SK-N-SH treated with all-trans-retinoic acid at 6 μM for 48 hours (cell line): ENCODE measurements around the gene PRDM8.

Experiments used
- ATAC-seq: fragments of 200-7000 bp; cut with Tn5 transposase; 3 replicates; pipeline ENCODE4 v1.9.1; 2020; ENCODE audit warnings: mild to moderate bottlenecking, moderate library complexity
- BACH2 ChIP-seq: fragments of 250-450 bp; sonication (Bioruptor Pico); IDR thresholded peaks from 2 replicates; pipeline ENCODE4 v1.9.0; 2021; ENCODE audit warnings: mild to moderate bottlenecking, borderline replicate concordance
- ESRRG ChIP-seq: fragments of 250-450 bp; sonication (Bioruptor Pico); IDR thresholded peaks from 2 replicates; pipeline ENCODE4 v1.6.1; 2021; ENCODE audit warnings: mild to moderate bottlenecking
- GLIS3 ChIP-seq: fragments of 250-450 bp; sonication (Bioruptor Pico); IDR thresholded peaks from 2 replicates; pipeline ENCODE4 v1.5.0; 2020; ENCODE audit warnings: mild to moderate bottlenecking, moderate library complexity
- ISL1 ChIP-seq: fragments of 250-450 bp; sonication (Bioruptor Pico); IDR thresholded peaks from 2 replicates; pipeline ENCODE4 v2.1.2; 2022; ENCODE audit warnings: mild to moderate bottlenecking, moderate library complexity
- OSR1 ChIP-seq: fragments of 250-450 bp; sonication (Bioruptor Pico); IDR thresholded peaks from 2 replicates; pipeline ENCODE4 v1.8.0; 2022; ENCODE audit warnings: moderate library complexity, mild to moderate bottlenecking, inconsistent platforms
- PPARA ChIP-seq: fragments of 250-450 bp; sonication (Bioruptor Pico); IDR thresholded peaks from 2 replicates; pipeline ENCODE4 v1.5.0; 2020; ENCODE audit warnings: mild to moderate bottlenecking, borderline replicate concordance
- RARB ChIP-seq: fragments of 250-450 bp; sonication (Bioruptor Pico); IDR thresholded peaks from 2 replicates; pipeline ENCODE4 v1.8.0; 2021; ENCODE audit warnings: mild to moderate bottlenecking, moderate library complexity
- TCF4 ChIP-seq: fragments of 250-450 bp; sonication (Bioruptor Pico); IDR thresholded peaks from 2 replicates; pipeline ENCODE4 v1.8.0; 2021; ENCODE audit warnings: mild to moderate bottlenecking, moderate library complexity, borderline replicate concordance
- ZC3H10 ChIP-seq: fragments of 250-450 bp; sonication (Bioruptor Pico); IDR thresholded peaks from 2 replicates; pipeline ENCODE4 v1.5.1; 2021; ENCODE audit warnings: mild to moderate bottlenecking, moderate library complexity
- ZFP3 ChIP-seq: fragments of 250-450 bp; sonication (Bioruptor Pico); IDR thresholded peaks from 2 replicates; pipeline ENCODE4 v1.5.0; 2020; ENCODE audit warnings: mild to moderate bottlenecking, moderate library complexity
- ZFP30 ChIP-seq: fragments of 450-650 bp; formaldehyde crosslinking; IDR thresholded peaks from 2 replicates; pipeline ENCODE4 v1.5.0; 2022; ENCODE audit warnings: mild to moderate bottlenecking, moderate library complexity
- ZNF565 ChIP-seq: fragments of 450-650 bp; formaldehyde crosslinking; conservative IDR thresholded peaks from 2 replicates; pipeline ENCODE4 v1.5.0; 2020; ENCODE audit warnings: low read depth, mild to moderate bottlenecking, moderate library complexity
- ZNF70 ChIP-seq: fragments of 450-650 bp; formaldehyde crosslinking; IDR thresholded peaks from 2 replicates; pipeline ENCODE4 v1.5.0; 2020; ENCODE audit warnings: mild to moderate bottlenecking, moderate library complexity
- ZNF8 ChIP-seq: fragments of 450-650 bp; formaldehyde crosslinking; IDR thresholded peaks from 2 replicates; pipeline ENCODE4 v1.5.0; 2020; ENCODE audit warnings: mild to moderate bottlenecking, moderate library complexity
- TF ChIP-seq, protein P1 (sequence below): fragments of 250-450 bp; sonication (Bioruptor Pico); IDR thresholded peaks from 2 replicates; pipeline ENCODE4 v1.5.1; 2020; ENCODE audit warnings: low read depth, mild to moderate bottlenecking, moderate library complexity
- TF ChIP-seq, protein P2 (sequence below): fragments of 250-450 bp; sonication (Bioruptor Pico); IDR thresholded peaks from 2 replicates; pipeline ENCODE4 v1.5.1; 2021; ENCODE audit warnings: mild to moderate bottlenecking, moderate library complexity
- TF ChIP-seq, protein P3 (sequence below): fragments of 250-450 bp; sonication (Bioruptor Pico); IDR thresholded peaks from 2 replicates; pipeline ENCODE4 v1.5.0; 2020; ENCODE audit warnings: mild to moderate bottlenecking, moderate library complexity
- TF ChIP-seq, protein P4 (sequence below): fragments of 250-450 bp; sonication (Bioruptor Pico); IDR thresholded peaks from 2 replicates; pipeline ENCODE4 v1.8.0; 2020; ENCODE audit warnings: mild to moderate bottlenecking, moderate library complexity, borderline replicate concordance
- TF ChIP-seq, protein P5 (sequence below): fragments of 250-450 bp; sonication (Bioruptor Pico); IDR thresholded peaks from 2 replicates; pipeline ENCODE4 v1.8.0; 2021; ENCODE audit warnings: low read depth, mild to moderate bottlenecking, moderate library complexity, borderline replicate concordance

PRDM8 gene

DNA sequence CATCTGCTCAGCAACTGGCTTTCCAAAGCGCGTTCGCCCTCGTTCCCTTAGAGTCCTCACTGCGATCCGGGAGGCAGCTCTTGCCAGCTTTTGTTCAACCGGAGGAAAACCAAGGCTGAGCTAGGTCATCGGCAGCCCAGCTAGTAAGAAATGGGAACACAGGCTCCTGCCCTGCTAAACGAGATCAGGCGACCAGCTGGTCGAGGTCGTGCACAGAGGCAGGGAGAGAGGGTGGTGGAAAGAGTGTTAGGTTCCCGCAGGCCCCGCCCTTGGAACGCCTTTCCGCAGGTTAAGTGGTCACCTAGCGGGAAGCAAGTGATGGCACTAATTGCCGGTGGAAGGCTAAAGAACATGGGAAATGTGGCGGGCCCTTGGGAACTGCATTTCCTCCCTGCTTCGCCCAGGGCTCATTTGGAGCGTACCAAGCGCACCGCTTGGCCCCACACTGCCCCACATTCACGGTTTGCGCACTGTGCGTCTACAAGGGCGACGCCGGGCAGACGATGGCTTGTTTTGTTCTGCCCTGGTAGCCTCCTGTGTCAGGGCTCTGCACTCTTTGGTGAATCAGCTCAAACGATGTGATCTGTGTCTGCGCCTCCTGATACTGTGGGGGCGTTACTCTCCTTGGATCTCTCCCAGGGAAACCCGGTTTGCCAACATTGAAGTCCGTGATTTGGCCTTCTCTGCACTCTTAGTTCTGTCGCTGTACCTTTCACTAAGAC lies 7.2 kb upstream of the PRDM8 start:
- ATAC-seq, result no peak
- no peak for TF ChIP-seq GLIS3 (CRISPR knock-in tag)

DNA sequence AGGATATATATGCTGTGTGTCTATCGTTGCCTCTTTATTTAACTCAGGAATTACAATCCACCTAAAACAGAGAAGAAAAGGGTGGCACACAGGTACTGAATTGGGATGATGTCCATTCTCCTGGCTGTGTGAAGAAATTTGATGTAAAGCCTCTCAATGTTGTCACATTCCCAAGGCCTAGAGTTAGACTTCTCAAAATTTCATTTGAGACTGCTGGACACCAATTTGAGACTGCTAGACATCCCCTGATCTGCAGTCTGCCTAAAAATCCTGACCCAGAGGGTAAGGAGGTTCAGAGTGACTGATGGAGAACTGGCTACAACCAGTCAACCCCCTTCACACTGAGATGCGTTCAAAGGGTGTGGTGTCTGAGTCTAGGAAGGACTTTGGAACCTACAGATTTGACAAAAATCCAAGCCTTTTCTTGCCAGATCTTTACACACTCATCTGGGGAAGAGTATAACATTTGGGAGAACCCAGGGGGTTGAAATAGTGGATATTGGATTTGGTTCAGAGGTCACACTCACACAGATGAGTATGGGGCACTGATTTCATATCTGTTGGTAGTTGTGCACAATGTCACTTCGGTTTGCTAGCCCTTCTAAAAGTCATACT lies 4.9 kb upstream of the PRDM8 start:
- no peak for TF ChIP-seq ZNF8 (CRISPR knock-in tag)
- TF ChIP-seq, protein P1, sequence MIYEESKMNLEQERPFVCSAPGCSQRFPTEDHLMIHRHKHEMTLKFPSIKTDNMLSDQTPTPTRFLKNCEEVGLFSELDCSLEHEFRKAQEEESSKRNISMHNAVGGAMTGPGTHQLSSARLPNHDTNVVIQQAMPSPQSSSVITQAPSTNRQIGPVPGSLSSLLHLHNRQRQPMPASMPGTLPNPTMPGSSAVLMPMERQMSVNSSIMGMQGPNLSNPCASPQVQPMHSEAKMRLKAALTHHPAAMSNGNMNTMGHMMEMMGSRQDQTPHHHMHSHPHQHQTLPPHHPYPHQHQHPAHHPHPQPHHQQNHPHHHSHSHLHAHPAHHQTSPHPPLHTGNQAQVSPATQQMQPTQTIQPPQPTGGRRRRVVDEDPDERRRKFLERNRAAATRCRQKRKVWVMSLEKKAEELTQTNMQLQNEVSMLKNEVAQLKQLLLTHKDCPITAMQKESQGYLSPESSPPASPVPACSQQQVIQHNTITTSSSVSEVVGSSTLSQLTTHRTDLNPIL (CRISPR knock-in tag), result no peak
- TF ChIP-seq, protein P2, sequence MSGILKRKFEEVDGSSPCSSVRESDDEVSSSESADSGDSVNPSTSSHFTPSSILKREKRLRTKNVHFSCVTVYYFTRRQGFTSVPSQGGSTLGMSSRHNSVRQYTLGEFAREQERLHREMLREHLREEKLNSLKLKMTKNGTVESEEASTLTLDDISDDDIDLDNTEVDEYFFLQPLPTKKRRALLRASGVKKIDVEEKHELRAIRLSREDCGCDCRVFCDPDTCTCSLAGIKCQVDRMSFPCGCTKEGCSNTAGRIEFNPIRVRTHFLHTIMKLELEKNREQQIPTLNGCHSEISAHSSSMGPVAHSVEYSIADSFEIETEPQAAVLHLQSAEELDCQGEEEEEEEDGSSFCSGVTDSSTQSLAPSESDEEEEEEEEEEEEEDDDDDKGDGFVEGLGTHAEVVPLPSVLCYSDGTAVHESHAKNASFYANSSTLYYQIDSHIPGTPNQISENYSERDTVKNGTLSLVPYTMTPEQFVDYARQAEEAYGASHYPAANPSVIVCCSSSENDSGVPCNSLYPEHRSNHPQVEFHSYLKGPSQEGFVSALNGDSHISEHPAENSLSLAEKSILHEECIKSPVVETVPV (CRISPR knock-in tag), result no peak
- TF ChIP-seq ZNF565, result no peak
- no peak for TF ChIP-seq ZFP30 (CRISPR knock-in tag)
- TF ChIP-seq, protein P3, sequence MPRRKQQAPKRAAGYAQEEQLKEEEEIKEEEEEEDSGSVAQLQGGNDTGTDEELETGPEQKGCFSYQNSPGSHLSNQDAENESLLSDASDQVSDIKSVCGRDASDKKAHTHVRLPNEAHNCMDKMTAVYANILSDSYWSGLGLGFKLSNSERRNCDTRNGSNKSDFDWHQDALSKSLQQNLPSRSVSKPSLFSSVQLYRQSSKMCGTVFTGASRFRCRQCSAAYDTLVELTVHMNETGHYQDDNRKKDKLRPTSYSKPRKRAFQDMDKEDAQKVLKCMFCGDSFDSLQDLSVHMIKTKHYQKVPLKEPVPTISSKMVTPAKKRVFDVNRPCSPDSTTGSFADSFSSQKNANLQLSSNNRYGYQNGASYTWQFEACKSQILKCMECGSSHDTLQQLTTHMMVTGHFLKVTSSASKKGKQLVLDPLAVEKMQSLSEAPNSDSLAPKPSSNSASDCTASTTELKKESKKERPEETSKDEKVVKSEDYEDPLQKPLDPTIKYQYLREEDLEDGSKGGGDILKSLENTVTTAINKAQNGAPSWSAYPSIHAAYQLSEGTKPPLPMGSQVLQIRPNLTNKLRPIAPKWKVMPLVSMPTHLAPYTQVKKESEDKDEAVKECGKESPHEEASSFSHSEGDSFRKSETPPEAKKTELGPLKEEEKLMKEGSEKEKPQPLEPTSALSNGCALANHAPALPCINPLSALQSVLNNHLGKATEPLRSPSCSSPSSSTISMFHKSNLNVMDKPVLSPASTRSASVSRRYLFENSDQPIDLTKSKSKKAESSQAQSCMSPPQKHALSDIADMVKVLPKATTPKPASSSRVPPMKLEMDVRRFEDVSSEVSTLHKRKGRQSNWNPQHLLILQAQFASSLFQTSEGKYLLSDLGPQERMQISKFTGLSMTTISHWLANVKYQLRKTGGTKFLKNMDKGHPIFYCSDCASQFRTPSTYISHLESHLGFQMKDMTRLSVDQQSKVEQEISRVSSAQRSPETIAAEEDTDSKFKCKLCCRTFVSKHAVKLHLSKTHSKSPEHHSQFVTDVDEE, result no peak
- no peak for TF ChIP-seq OSR1 (CRISPR knock-in tag)
- no peak for TF ChIP-seq RARB (CRISPR knock-in tag)
- TF ChIP-seq, protein P4, sequence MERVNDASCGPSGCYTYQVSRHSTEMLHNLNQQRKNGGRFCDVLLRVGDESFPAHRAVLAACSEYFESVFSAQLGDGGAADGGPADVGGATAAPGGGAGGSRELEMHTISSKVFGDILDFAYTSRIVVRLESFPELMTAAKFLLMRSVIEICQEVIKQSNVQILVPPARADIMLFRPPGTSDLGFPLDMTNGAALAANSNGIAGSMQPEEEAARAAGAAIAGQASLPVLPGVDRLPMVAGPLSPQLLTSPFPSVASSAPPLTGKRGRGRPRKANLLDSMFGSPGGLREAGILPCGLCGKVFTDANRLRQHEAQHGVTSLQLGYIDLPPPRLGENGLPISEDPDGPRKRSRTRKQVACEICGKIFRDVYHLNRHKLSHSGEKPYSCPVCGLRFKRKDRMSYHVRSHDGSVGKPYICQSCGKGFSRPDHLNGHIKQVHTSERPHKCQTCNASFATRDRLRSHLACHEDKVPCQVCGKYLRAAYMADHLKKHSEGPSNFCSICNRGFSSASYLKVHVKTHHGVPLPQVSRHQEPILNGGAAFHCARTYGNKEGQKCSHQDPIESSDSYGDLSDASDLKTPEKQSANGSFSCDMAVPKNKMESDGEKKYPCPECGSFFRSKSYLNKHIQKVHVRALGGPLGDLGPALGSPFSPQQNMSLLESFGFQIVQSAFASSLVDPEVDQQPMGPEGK, result no peak
- TF ChIP-seq TCF4 (CRISPR knock-in tag), result no peak
- no peak for TF ChIP-seq BACH2 (CRISPR knock-in tag)
- no peak for TF ChIP-seq PPARA
- no peak for TF ChIP-seq ZC3H10 (CRISPR knock-in tag)
- TF ChIP-seq, protein P5, sequence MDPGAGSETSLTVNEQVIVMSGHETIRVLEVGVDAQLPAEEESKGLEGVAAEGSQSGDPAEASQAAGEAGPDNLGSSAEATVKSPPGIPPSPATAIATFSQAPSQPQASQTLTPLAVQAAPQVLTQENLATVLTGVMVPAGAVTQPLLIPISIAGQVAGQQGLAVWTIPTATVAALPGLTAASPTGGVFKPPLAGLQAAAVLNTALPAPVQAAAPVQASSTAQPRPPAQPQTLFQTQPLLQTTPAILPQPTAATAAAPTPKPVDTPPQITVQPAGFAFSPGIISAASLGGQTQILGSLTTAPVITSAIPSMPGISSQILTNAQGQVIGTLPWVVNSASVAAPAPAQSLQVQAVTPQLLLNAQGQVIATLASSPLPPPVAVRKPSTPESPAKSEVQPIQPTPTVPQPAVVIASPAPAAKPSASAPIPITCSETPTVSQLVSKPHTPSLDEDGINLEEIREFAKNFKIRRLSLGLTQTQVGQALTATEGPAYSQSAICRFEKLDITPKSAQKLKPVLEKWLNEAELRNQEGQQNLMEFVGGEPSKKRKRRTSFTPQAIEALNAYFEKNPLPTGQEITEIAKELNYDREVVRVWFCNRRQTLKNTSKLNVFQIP (CRISPR knock-in tag), result no peak
- no peak for TF ChIP-seq ISL1 (CRISPR knock-in tag)
- no peak for TF ChIP-seq ZFP3 (CRISPR knock-in tag)
- TF ChIP-seq ZNF70 (CRISPR knock-in tag), result no peak
- no peak for TF ChIP-seq ESRRG (CRISPR knock-in tag)
- ATAC-seq, result no peak

DNA sequence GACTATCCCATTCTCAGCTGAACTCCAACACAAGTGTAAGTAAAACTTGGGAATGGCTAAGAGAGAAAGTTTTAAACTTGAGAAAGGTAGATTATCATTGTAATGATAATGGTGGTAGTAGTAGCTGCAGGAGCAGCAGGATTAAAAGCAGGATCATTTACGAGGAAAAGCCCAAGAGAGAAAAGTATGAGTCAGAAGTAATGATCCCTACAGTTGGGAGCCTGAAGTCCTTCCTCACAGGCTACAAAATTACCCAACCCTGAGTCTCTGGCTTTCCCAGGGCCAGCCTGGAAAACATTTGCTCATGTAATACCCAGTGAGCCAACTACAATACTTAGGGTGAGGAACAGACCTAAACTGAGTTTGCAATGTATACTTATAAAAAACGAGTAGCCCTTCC lies 4.4 kb upstream of the PRDM8 start:
- no peak for ATAC-seq
- TF ChIP-seq ZNF8 (CRISPR knock-in tag) (no peak), ISL1 (CRISPR knock-in tag) (no peak)
- TF ChIP-seq, all 23 proteins: peak for 0
